ENCODE data around the gene EPS15.

- TF ChIP-seq CTCF (IDR thresholded peaks at IDR 0.05; ENCODE audit: low read length) = no peak
- no peak for TF ChIP-seq EZH2 (optimal IDR thresholded peaks at IDR 0.05; ENCODE audit: low read depth, low read length)
These were observed 187.6 kb downstream of the EPS15 start for GRCh38 chr1:51331206-51332100.

Measured in MM.1S (cell line).